GM23338 (cell line): ENCODE results near the gene NRIP3. TPM values are rescaled to one million over a fixed set of nuclear protein-coding genes. Genes with fewer than 3 reads are reported as not detected.

Source experiments
- ATAC-seq: fragments of 200-7000 bp; cut with Tn5 transposase; 3 replicates; pipeline ENCODE4 v1.9.1; 2020
- DNase-seq: peaks from one replicate; pipeline ENCODE4 v3.0.0-alpha.2; 2015; ENCODE audit warnings: low spot score
- H2AFZ ChIP-seq: fragments of 200-600 bp; sonication (generic); 2 replicates; pipeline ENCODE4 v1.8.0; 2016; ENCODE audit warnings: antibody characterized with exemption, mild to moderate bottlenecking, moderate library complexity
- H3F3A ChIP-seq: fragments of 200-600 bp; sonication (generic); replicated peaks from 2 replicates; pipeline ENCODE4 v1.8.0; 2017; ENCODE audit warnings: antibody characterized with exemption, mixed run types, low read depth
- H3K27ac ChIP-seq: fragments of 200-600 bp; sonication (generic); 2 replicates; pipeline ENCODE4 v1.6.1; 2016; ENCODE audit warnings: low read depth
- H3K27me3 ChIP-seq: fragments of 200-600 bp; sonication (generic); 2 replicates; pipeline ENCODE4 v1.8.0; 2016; ENCODE audit warnings: mild to moderate bottlenecking, mixed run types, moderate library complexity; ENCODE audit not compliant: insufficient read depth
- H3K36me3 ChIP-seq: fragments of 200-600 bp; sonication (generic); 2 replicates; pipeline ENCODE4 v1.8.0; 2016; ENCODE audit warnings: mild to moderate bottlenecking; ENCODE audit not compliant: insufficient read depth
- H3K4me1 ChIP-seq: fragments of 200-600 bp; sonication (generic); 2 replicates; pipeline ENCODE4 v1.8.0; 2016; ENCODE audit warnings: mild to moderate bottlenecking, moderate library complexity; ENCODE audit not compliant: insufficient read depth
- H3K4me2 ChIP-seq: fragments of 200-600 bp; sonication (generic); 2 replicates; pipeline ENCODE4 v1.7.1; 2017; ENCODE audit warnings: mixed run types
- H3K4me3 ChIP-seq: fragments of 200-600 bp; sonication (generic); 2 replicates; pipeline ENCODE4 v1.6.1; 2016; ENCODE audit warnings: mixed run types
- H3K79me2 ChIP-seq: fragments of 200-600 bp; sonication (generic); replicated peaks from 2 replicates; pipeline ENCODE4 v1.8.0; 2017; ENCODE audit warnings: mild to moderate bottlenecking; ENCODE audit not compliant: insufficient read depth
- H3K9me2 ChIP-seq: fragments of 200-600 bp; sonication (generic); 2 replicates; pipeline ENCODE4 v1.8.0; 2017; ENCODE audit not compliant: insufficient read depth
- H4K20me1 ChIP-seq: fragments of 200-600 bp; sonication (generic); replicated peaks from 2 replicates; pipeline ENCODE4 v1.8.0; 2017; ENCODE audit warnings: mild to moderate bottlenecking; ENCODE audit not compliant: insufficient read depth
- H3K27ac Mint-ChIP-seq: 2 replicates; pipeline ENCODE4 v1.8.0; 2020; ENCODE audit warnings: inconsistent platforms, mild to moderate bottlenecking, moderate library complexity, mixed read lengths
- H3K27me3 Mint-ChIP-seq: 3 replicates; pipeline ENCODE4 v1.8.0; 2022; ENCODE audit warnings: low read depth, mild to moderate bottlenecking, moderate library complexity, mixed read lengths, inconsistent platforms; ENCODE audit not compliant: insufficient read depth, poor library complexity
- H3K36me3 Mint-ChIP-seq: 3 replicates; pipeline ENCODE4 v1.8.0; 2021; ENCODE audit warnings: low read depth, mild to moderate bottlenecking, inconsistent platforms, moderate library complexity, mixed read lengths
- H3K4me1 Mint-ChIP-seq: 3 replicates; pipeline ENCODE4 v1.8.0; 2020; ENCODE audit warnings: mild to moderate bottlenecking, inconsistent platforms, mixed read lengths
- H3K4me3 Mint-ChIP-seq: 3 replicates; pipeline ENCODE4 v1.8.0; 2021; ENCODE audit warnings: moderate library complexity, mild to moderate bottlenecking, inconsistent platforms, mixed read lengths
- H3K9me3 Mint-ChIP-seq: 3 replicates; pipeline ENCODE4 v1.8.0; 2020; ENCODE audit warnings: moderate library complexity, mild to moderate bottlenecking, inconsistent platforms, mixed read lengths
- CTCF ChIP-seq, 2 experiments: fragments of 200-600 bp in 1 of 2; sonication (generic) in 1 of 2; conservative IDR thresholded peaks; 2 replicates each; pipeline versions ENCODE4 v1.5.1 to v1.6.1; 2016 to 2017; ENCODE audit warnings: antibody characterized with exemption in 2 of 2, low read depth in 2 of 2, mild to moderate bottlenecking in 2 of 2, moderate library complexity in 1 of 2
- ETS1 ChIP-seq: IDR thresholded peaks from 2 replicates; pipeline ENCODE4 v1.6.1; 2016; ENCODE audit warnings: antibody characterized with exemption
- EZH2 ChIP-seq: fragments of 200-600 bp; sonication (generic); IDR thresholded peaks from one replicate; pipeline ENCODE4 v1.8.0; 2017; ENCODE audit warnings: antibody characterized with exemption, mild to moderate bottlenecking, low read depth; ENCODE audit not compliant: unreplicated experiment
- EZH2phosphoT487 ChIP-seq: fragments of 200-600 bp; sonication (generic); IDR thresholded peaks from one replicate; pipeline ENCODE4 v1.8.1; 2018; ENCODE audit warnings: antibody characterized with exemption; ENCODE audit not compliant: unreplicated experiment
- JUNB ChIP-seq: IDR thresholded peaks from one replicate; pipeline ENCODE4 v1.6.1; 2016; ENCODE audit warnings: antibody characterized with exemption; ENCODE audit not compliant: unreplicated experiment
- NANOG ChIP-seq: IDR thresholded peaks from 2 replicates; pipeline ENCODE4 v1.6.1; 2016; ENCODE audit warnings: antibody characterized with exemption, borderline replicate concordance
- POLR2AphosphoS5 ChIP-seq: IDR thresholded peaks from 2 replicates; pipeline ENCODE4 v1.6.1; 2016; ENCODE audit warnings: antibody characterized with exemption, low read depth
- ZNF114 ChIP-seq: fragments of 250-450 bp; sonication (Bioruptor Pico); IDR thresholded peaks from 2 replicates; pipeline ENCODE4 v1.5.0; 2020; ENCODE audit warnings: mild to moderate bottlenecking, moderate library complexity
- ZNF331 ChIP-seq: fragments of 250-450 bp; sonication (Bioruptor Pico); IDR thresholded peaks from 2 replicates; pipeline ENCODE4 v1.5.0; 2020; ENCODE audit warnings: low read depth, mild to moderate bottlenecking, moderate library complexity
- ZNF462 ChIP-seq: fragments of 250-450 bp; sonication (Bioruptor Pico); IDR thresholded peaks from 2 replicates; pipeline ENCODE4 v1.5.0; 2020; ENCODE audit warnings: mild to moderate bottlenecking, moderate library complexity
- polyA plus RNA-seq: library from polyadenylated mRNA; unstranded; fragments of >200 nt; fragmentation: Nextera tagmentation; extraction: Ambion mirVana; gene quantifications from 2 replicates; pipeline ENCODE4 v1.2.1, GENCODE V29; 2016
- total RNA-seq: library from RNA; depleted of rRNA; stranded (reverse); fragments of >200 nt; shearing (Covaris generic); gene quantifications from 2 replicates; pipeline ENCODE4 v1.2.3, GENCODE V29; 2014

The NRIP3 gene
- total and polyA plus RNA-seq, 2 experiments from 2014 or later = 3.0 to 7.9 TPM

GRCh38 chr11:8989453-8989852 is 14.3 kb downstream of the NRIP3 start:
- no peaks in the 10 kb centered on the region for H3K4me1 ChIP-seq
- H3K36me3 Mint-ChIP-seq = no peaks in the 10 kb centered on the region
- H3K9me2 ChIP-seq = no peaks in the 10 kb centered on the region
- no peak overlapping the region for H3K4me2 ChIP-seq
- no peaks in the 10 kb centered on the region for H3K27me3 Mint-ChIP-seq
- TF ChIP-seq POLR2AphosphoS5 = no peak
- no peak for TF ChIP-seq NANOG
- no peak for TF ChIP-seq ETS1
- ATAC-seq = no peak
- no peaks in the 10 kb centered on the region for H3K27me3 ChIP-seq
- no peak overlapping the region for H3K4me3 ChIP-seq
- no peaks in the 10 kb centered on the region for H3K79me2 ChIP-seq
- peak overlapping the region; percentile 12; the same call in 1 of the 2 replicates for H3K27ac Mint-ChIP-seq
- H4K20me1 ChIP-seq = no peaks in the 10 kb centered on the region
- no peaks in the 10 kb centered on the region for H3K9me3 Mint-ChIP-seq
- H3F3A ChIP-seq = no peaks in the 10 kb centered on the region
- DNase-seq = peak; percentile 22
- no peaks in the 10 kb centered on the region for H3K36me3 ChIP-seq
- peaks cover 7% of the 10 kb centered on the region; the same call in 2 of the 3 replicates for H3K4me1 Mint-ChIP-seq
- H3K4me3 Mint-ChIP-seq = no peak overlapping the region
- H2AFZ ChIP-seq = no peak overlapping the region
- H3K27ac ChIP-seq = no peak overlapping the region

- H3K79me2 ChIP-seq = no peaks in the 10 kb centered on the region
- no peaks in the 10 kb centered on the region for H4K20me1 ChIP-seq
- H3K9me2 ChIP-seq = no peaks in the 10 kb centered on the region
- Mint-ChIP-seq H3K4me3 (no peak overlapping the region), H3K36me3 (no peaks in the 10 kb centered on the region), H3K4me1 (peaks cover 7% of the 10 kb centered on the region; the same call in 2 of the 3 replicates), H3K9me3 (no peaks in the 10 kb centered on the region), H3K27me3 (no peaks in the 10 kb centered on the region), H3K27ac (no peak overlapping the region)
- H3K4me2 ChIP-seq = no peak overlapping the region
- no peaks in the 10 kb centered on the region for H3K36me3 ChIP-seq
- no peaks in the 10 kb centered on the region for H3K27me3 ChIP-seq
- H3F3A ChIP-seq = no peaks in the 10 kb centered on the region
- no peak overlapping the region for H2AFZ ChIP-seq
- H3K27ac ChIP-seq = no peak overlapping the region
- ATAC-seq (no peak), DNase-seq (no peak)
- no peak overlapping the region for H3K4me3 ChIP-seq
- H3K4me1 ChIP-seq = no peaks in the 10 kb centered on the region
- TF ChIP-seq JUNB (no peak), EZH2 (no peak), NANOG (no peak), CTCF (conservative IDR thresholded peaks at IDR 0.05; ENCODE audit: low read depth in 2 of 2) (no peak), ETS1 (no peak), ZNF331 (CRISPR knock-in tag) (no peak), POLR2AphosphoS5 (no peak), ZNF462 (CRISPR knock-in tag) (no peak), ZNF114 (CRISPR knock-in tag) (no peak), EZH2phosphoT487 (no peak)
These were observed 15.2 kb downstream of the NRIP3 start for GRCh38 chr11:8988329-8989234.
